Upper lobe of right lung (tissue), 1 donor: ENCODE measurements around the gene ASB2. TPM values are rescaled to one million over a fixed set of nuclear protein-coding genes. Genes with fewer than 3 reads are reported as not detected.

ENCODE experiments used
- ATAC-seq: fragments of 200-7000 bp; cut with Tn5 transposase; one replicate; pipeline ENCODE4 v1.9.1; 2020; ENCODE audit warnings: mild to moderate bottlenecking, moderate library complexity
- DNase-seq: peaks from one replicate; pipeline ENCODE4 v3.0.0-alpha.2; 2020
- H3K27ac ChIP-seq: fragments of 200-600 bp; one replicate; pipeline ENCODE4 v1.8.0; 2022
- H3K27me3 ChIP-seq: fragments of 200-600 bp; one replicate; pipeline ENCODE4 v1.8.0; 2022; ENCODE audit warnings: mild to moderate bottlenecking
- H3K36me3 ChIP-seq: fragments of 200-600 bp; one replicate; pipeline ENCODE4 v1.8.0; 2022
- H3K4me1 ChIP-seq: fragments of 200-600 bp; one replicate; pipeline ENCODE4 v1.8.0; 2022
- H3K4me3 ChIP-seq: fragments of 200-600 bp; one replicate; pipeline ENCODE4 v1.8.0; 2022; ENCODE audit warnings: mild to moderate bottlenecking
- H3K9me3 ChIP-seq: fragments of 200-600 bp; one replicate; pipeline ENCODE4 v1.8.0; 2022
- CTCF ChIP-seq: fragments of 200-600 bp; IDR thresholded peaks from one replicate; pipeline ENCODE4 v1.8.0; 2022; ENCODE audit warnings: antibody characterized with exemption
- intact Hi-C: fragments of 100-400 bp; cut with DNase I; formaldehyde crosslinking; loops from one replicate; pipeline ENCODE4 v1.11.0; 2022
- total RNA-seq: library from RNA; stranded (reverse); fragmentation: NEBNext Ultra II Directional; extraction: Animal tissue kit (Norgen Biotek cat#: 25700); gene quantifications from one replicate; pipeline ENCODE4 v1.2.1, GENCODE V29; 2021
- donor health status: DM: no; HTN: yes; CAD: no; lungs with severe emphysema.

The ASB2 gene
- total RNA-seq, 1 donor from 2014 or later, result 3.2 TPM

DNA sequence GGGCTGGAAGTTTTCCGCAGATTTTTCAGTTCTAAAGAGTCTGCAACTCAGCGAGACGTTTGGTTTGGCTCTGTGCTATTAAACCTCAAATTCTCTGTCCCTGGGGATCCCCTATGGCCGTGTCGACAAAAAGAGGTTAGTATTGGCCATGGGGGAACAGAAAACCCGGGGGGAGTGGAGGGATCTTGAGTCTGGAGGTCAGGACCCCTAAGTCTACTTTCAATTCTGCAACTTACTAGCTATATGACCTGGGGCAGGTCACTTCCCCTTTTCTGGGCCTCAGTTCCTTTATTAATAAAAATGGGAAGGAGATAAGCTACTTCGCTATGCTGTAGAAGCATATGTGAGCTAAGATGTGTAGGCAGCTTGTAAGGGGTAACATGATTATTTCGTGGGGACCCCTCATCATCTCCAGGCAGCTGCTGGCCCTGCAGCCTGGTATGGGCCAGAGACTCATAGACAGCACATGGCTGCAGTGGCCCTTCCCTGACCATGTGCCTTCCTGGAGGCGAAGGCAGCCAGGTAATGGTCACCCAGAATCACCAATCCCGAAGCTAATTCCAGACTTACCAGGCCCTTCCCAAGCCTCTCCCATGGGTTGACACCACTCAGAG, 8.6 kb downstream of the ASB2 start:
- no peak overlapping the region for H3K27ac ChIP-seq
- no peaks in the 10 kb centered on the region for H3K27me3 ChIP-seq
- intact Hi-C loops, result no loop called here
- no peak overlapping the region for H3K4me3 ChIP-seq
- peaks cover 31% of the 10 kb centered on the region for H3K4me1 ChIP-seq
- no peaks in the 10 kb centered on the region for H3K36me3 ChIP-seq
- DNase-seq, result no peak
- no peak for TF ChIP-seq CTCF
- H3K9me3 ChIP-seq, result no peaks in the 10 kb centered on the region
- ATAC-seq, result peak; percentile 28

GRCh38 chr14:93965946-93966474, 10.4 kb downstream of the ASB2 start:
- peak overlapping the region; percentile 51 for H3K27ac ChIP-seq
- H3K9me3 ChIP-seq, result no peaks in the 10 kb centered on the region
- no peak for DNase-seq
- ATAC-seq, result no peak
- H3K4me1 ChIP-seq, result peaks cover 30% of the 10 kb centered on the region
- TF ChIP-seq CTCF, result no peak
- intact Hi-C loops, result no loop called here
- no peaks in the 10 kb centered on the region for H3K27me3 ChIP-seq
- H3K4me3 ChIP-seq, result no peak overlapping the region
- H3K36me3 ChIP-seq, result no peaks in the 10 kb centered on the region

DNA sequence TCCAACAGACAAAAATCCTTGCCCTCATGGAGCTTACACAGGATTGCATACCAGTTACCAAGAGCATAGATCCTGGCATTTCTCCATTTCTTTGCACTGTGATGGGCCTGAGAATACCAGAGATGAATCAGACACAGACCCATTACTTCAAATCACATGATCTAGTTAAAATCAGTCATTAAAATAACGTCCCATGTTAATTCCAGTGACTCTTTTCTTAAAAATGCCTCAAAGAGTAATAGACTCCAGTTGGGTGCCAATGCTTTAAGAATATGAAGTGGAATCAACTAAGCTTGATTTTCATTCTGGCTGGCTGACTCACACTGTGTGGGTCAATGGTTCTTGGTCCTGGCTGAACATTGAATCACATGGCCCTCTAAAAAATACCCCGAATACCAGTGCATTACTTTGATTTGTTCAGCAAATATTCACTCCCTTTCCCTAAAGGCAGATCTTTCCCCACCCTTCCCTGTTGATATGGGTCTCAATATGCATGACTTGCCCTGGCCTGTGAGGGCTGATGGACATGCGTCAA, 11.0 kb downstream of the ASB2 start:
- ATAC-seq (no peak), DNase-seq (no peak)
- Histone ChIP-seq H3K27me3 (no peaks in the 10 kb centered on the region), H3K4me3 (no peak overlapping the region), H3K4me1 (peaks cover 23% of the 10 kb centered on the region), H3K27ac (peak overlapping the region; percentile 51), H3K36me3 (no peaks in the 10 kb centered on the region), H3K9me3 (no peaks in the 10 kb centered on the region)
- TF ChIP-seq CTCF, result no peak
- intact Hi-C loops, result no loop called here

- Histone ChIP-seq H3K4me3 (no peak overlapping the region), H3K4me1 (peaks cover 21% of the 10 kb centered on the region), H3K36me3 (no peaks in the 10 kb centered on the region), H3K27ac (no peak overlapping the region), H3K27me3 (no peaks in the 10 kb centered on the region), H3K9me3 (no peaks in the 10 kb centered on the region)
- ATAC-seq (no peak), DNase-seq (no peak)
- no peak for TF ChIP-seq CTCF
- intact Hi-C loops, result no loop called here
These were observed 11.5 kb downstream of the ASB2 start for GRCh38 chr14:93964820-93965286.

- Histone ChIP-seq H3K27me3 (no peaks in the 10 kb centered on the region), H3K4me3 (no peak overlapping the region), H3K4me1 (peaks cover 17% of the 10 kb centered on the region), H3K9me3 (no peaks in the 10 kb centered on the region), H3K27ac (no peak overlapping the region), H3K36me3 (no peaks in the 10 kb centered on the region)
- no peak for ATAC-seq
- DNase-seq, result no peak
- intact Hi-C loops, result no loop called here
- no peak for TF ChIP-seq CTCF
These were observed 12.1 kb downstream of the ASB2 start for GRCh38 chr14:93964281-93964680.
